HepG2 (cell line): ENCODE results near the gene CPT1A. TPM values are rescaled to one million over a fixed set of nuclear protein-coding genes. Genes with fewer than 3 reads are reported as not detected.
A peak's percentile ranks its signal among the peaks of the same experiment; 100 is the strongest.

Experiments used
- ARID5B ChIP-seq: IDR thresholded peaks from 2 replicates; pipeline ENCODE4 v1.4.0; 2020; ENCODE audit warnings: mild to moderate bottlenecking, missing genetic modification reagents
- CTCF ChIP-seq: sonication (generic); formaldehyde crosslinking; IDR thresholded peaks from 2 replicates; pipeline ENCODE4 v1.5.0; 2020; ENCODE audit warnings: mild to moderate bottlenecking, missing genetic modification reagents, moderate library complexity
- FOXA3 ChIP-seq: IDR thresholded peaks from 2 replicates; pipeline ENCODE4 v1.6.1; 2016; ENCODE audit warnings: missing genetic modification reagents, missing compliant biosample characterization
- HNF1B ChIP-seq: sonication (generic); formaldehyde crosslinking; IDR thresholded peaks from 2 replicates; pipeline ENCODE4 v1.5.1; 2020; ENCODE audit warnings: mild to moderate bottlenecking, moderate library complexity, missing genetic modification reagents
- JUNB ChIP-seq: sonication (generic); formaldehyde crosslinking; IDR thresholded peaks from 2 replicates; pipeline ENCODE4 v1.8.0; 2022; ENCODE audit warnings: missing genetic modification reagents, mild to moderate bottlenecking, borderline replicate concordance
- KIAA2018 ChIP-seq: sonication (generic); formaldehyde crosslinking; IDR thresholded peaks from 2 replicates; pipeline ENCODE4 v1.5.0; 2020; ENCODE audit warnings: mild to moderate bottlenecking, missing genetic modification reagents, borderline replicate concordance
- NBN ChIP-seq: fragments of 450-650 bp; conservative IDR thresholded peaks from 2 replicates; pipeline ENCODE4 v1.6.1; 2017
- PHF8 ChIP-seq: sonication (generic); formaldehyde crosslinking; IDR thresholded peaks from 2 replicates; pipeline ENCODE4 v1.5.0; 2020; ENCODE audit warnings: missing genetic modification reagents
- RARG ChIP-seq: sonication (generic); formaldehyde crosslinking; IDR thresholded peaks from 2 replicates; pipeline ENCODE4 v1.4.0; 2020; ENCODE audit warnings: low read depth, mild to moderate bottlenecking, missing genetic modification reagents
- TFAP4 ChIP-seq: sonication (generic); IDR thresholded peaks from 2 replicates; pipeline ENCODE4 v1.6.1; 2016; ENCODE audit warnings: low read depth, borderline replicate concordance
- polyA plus RNA-seq, 8 experiments: library from polyadenylated mRNA; depleted of rRNA in 3 of 8; stranded (reverse) in 7 of 8; unstranded in 1 of 8; fragments of >200 nt; fragmentation: Illumina TruSeq in 4 of 8; extraction: Trizol in 4 of 8; gene quantifications; 2 replicates each; pipeline versions ENCODE4 v1.2.1 to v1.2.3, GENCODE V29; 2011 to 2016; ENCODE audit warnings: low read depth in 4 of 8, missing spikeins in 1 of 8, mixed read lengths in 1 of 8; ENCODE audit not compliant: insufficient read depth in 1 of 8
- total RNA-seq, 5 experiments: library from RNA; depleted of rRNA; stranded (reverse); fragments of >200 nt; fragmentation: Illumina TruSeq; extraction: Trizol; gene quantifications; 2 replicates each; pipeline ENCODE4 v1.2.3, GENCODE V29; 2016; ENCODE audit warnings: low read depth in 1 of 5

CPT1A gene
- total and polyA plus RNA-seq, 2 of the 13 experiments (the other 11 are each of a cell fraction or from before 2014, with no cell fraction given), result 7.0 to 7.1 TPM

- TF ChIP-seq CTCF (CRISPR knock-in tag) (peak; percentile 81), ARID5B (CRISPR knock-in tag) (no peak), HNF1B (0 out of 2 replicates have a peak, but pooled peaks have one; percentile 31), TFAP4 (peak; percentile 49; the same call in 1 of the 2 replicates), NBN (no peak), PHF8 (CRISPR knock-in tag) (no peak), JUNB (CRISPR knock-in tag) (no peak), FOXA3 (CRISPR knock-in tag) (peak; percentile 35; the same call in 1 of the 2 replicates), RARG (CRISPR knock-in tag) (no peak), KIAA2018 (CRISPR knock-in tag) (no peak)
Measured at GRCh38 chr11:68825571-68825970, 16.1 kb downstream of the CPT1A start (continued).
